Fibroblast of skin of abdomen (primary cell): Measurements from ENCODE around the gene OR4K1. TPM values are rescaled to one million over a fixed set of nuclear protein-coding genes. Genes with fewer than 3 reads are reported as not detected.
"Not testable (repeated sequence)": the region's sequence is repeated elsewhere in the genome, so short reads cannot be mapped to it uniquely, and the experiment has no call there.

Experiments
- DNase-seq: peaks from one replicate; pipeline ENCODE4 v3.0.0-alpha.2; 2013
- polyA plus RNA-seq, 2 experiments: library from polyadenylated mRNA; unstranded; fragments of 120-200 nt; gene quantifications; one replicate each; pipeline ENCODE4 v1.2.1, GENCODE V29; 2013; ENCODE audit not compliant: insufficient read length in 2 of 2

The OR4K1 gene
- polyA plus RNA-seq (2013, experiment 1 of 2; ENCODE audit: insufficient read length): not detected
- not detected for polyA plus RNA-seq (2013, experiment 2 of 2; ENCODE audit: insufficient read length)

- DNase-seq: no peak
Observed at GRCh38 chr14:19930617-19931016, at the start of gene OR4K1. Gene OR4K1, plus strand, starts transcription at chr14:19930917. Its CDS starts 4,750 bp downstream, at chr14:19935667.

GRCh38 chr14:19895282-19895681 is 35.4 kb upstream of the OR4K1 start:
- no peak for DNase-seq

GRCh38 chr14:19900999-19901398 is 29.7 kb upstream of the OR4K1 start:
- DNase-seq: no peak

- DNase-seq: no peak
Observed at GRCh38 chr14:19902409-19902808, 28.3 kb upstream of the OR4K1 start.

GRCh38 chr14:19906665-19907064 is 24.1 kb upstream of the OR4K1 start:
- no peak for DNase-seq

- no peak for DNase-seq
Observed at GRCh38 chr14:19911114-19911513, 19.6 kb upstream of the OR4K1 start.

GRCh38 chr14:19917243-19917642 is 13.5 kb upstream of the OR4K1 start:
- DNase-seq: no peak

- no peak for DNase-seq
Observed at GRCh38 chr14:19917955-19918518, 12.7 kb upstream of the OR4K1 start.

- no peak for DNase-seq
Observed at GRCh38 chr14:19918553-19919264, 12.0 kb upstream of the OR4K1 start.

- DNase-seq: no peak
Observed at GRCh38 chr14:19920021-19920657, 10.6 kb upstream of the OR4K1 start, which contains the start of gene OR4K5. Gene OR4K5, plus strand, starts transcription at chr14:19920607. Its CDS starts 0 bp downstream, at chr14:19920607.

- no peak for DNase-seq
Observed at GRCh38 chr14:19941668-19942067, 11.0 kb downstream of the OR4K1 start.

GRCh38 chr14:19947413-19948090 is 16.8 kb downstream of the OR4K1 start:
- no peak for DNase-seq

- no peak for DNase-seq
Observed at GRCh38 chr14:19949218-19949617, 18.5 kb downstream of the OR4K1 start.

GRCh38 chr14:19969735-19970134 is 39.0 kb downstream of the OR4K1 start:
- not testable (repeated sequence) for DNase-seq

GRCh38 chr14:19974844-19975243 is 44.1 kb downstream of the OR4K1 start:
- no peak for DNase-seq

GRCh38 chr14:19975291-19975690 is 44.6 kb downstream of the OR4K1 start, which contains the start of gene OR4K15:
Gene OR4K15, plus strand, starts transcription at chr14:19975591. Its CDS starts 0 bp downstream, at chr14:19975591.
- no peak for DNase-seq
